Stimulated activated CD8-positive, alpha-beta memory T cell treated with anti-CD3 and anti-CD28 coated beads, Interleukin-7, amount 100 ng/mL, for 1 hour (primary cell): ENCODE results near the gene APOBEC3H.
A peak's percentile ranks its signal among the peaks of the same experiment; 100 is the strongest.

ENCODE experiments used
- DNase-seq, 2 donors: peaks; one replicate each; pipeline ENCODE4 v3.0.0-alpha.2; 2020; ENCODE audit warnings: low read depth in 2 of 2

Gene APOBEC3H

GRCh38 chr22:39110631-39111561 lies 13.9 kb downstream of the APOBEC3H start:
- no peak for DNase-seq

GRCh38 chr22:39114112-39114511 lies 17.1 kb downstream of the APOBEC3H start:
- DNase-seq = no peak

GRCh38 chr22:39115570-39115969 lies 18.5 kb downstream of the APOBEC3H start:
- no peak for DNase-seq

GRCh38 chr22:39115977-39116621 lies 19.1 kb downstream of the APOBEC3H start:
- no peak for DNase-seq

DNA sequence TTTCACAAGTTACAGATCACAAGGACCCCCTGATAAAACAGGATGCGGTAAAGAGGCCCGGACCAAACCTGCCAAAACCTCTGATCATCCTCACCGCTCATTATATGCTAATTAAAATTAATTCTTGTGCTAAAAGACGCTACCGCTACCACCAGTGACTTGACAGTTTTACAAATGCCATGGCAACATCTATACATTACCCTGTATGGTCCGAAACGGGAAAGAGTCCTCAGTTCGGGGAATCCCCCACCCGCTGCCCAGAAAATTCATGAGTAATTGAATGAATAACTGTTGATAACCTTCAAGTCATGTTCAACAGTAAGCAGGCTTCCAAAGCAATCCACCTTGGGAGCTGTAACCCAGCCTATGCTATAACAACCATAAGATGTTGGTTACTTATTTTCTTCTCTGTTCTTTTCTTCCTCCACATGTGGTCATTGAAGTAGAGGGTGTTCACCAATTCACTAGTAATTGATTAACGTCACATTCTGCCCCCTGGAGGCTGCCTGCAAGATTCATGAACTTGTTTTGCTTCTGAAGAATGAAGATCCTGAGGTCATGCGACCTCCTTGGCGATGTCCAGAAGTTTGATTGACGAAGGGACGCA lies 20.6 kb downstream of the APOBEC3H start:
- peak; percentile 37 to 50 for DNase-seq

DNA sequence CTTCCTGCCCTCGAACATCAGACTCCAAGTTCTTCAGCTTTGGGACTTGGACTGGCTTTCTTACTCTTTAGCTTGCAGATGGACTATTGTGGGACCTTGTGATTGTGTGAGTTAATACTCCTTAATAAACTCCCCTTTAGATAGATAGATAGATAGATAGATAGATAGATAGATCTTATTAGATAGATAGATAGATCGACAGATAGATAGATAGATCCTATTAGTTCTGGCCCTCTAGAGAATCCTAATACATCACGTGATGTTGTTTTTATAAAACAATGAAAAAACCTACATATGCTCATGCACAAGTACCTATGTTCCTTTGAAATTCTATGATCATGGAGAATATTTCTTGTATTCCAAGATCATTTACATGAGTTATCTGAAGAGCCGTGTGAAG lies 23.9 kb downstream of the APOBEC3H start:
- DNase-seq = no peak

- no peak for DNase-seq
Measured at GRCh38 chr22:39122772-39123470, 25.9 kb downstream of the APOBEC3H start.

- DNase-seq = no peak
Measured at GRCh38 chr22:39123751-39124581, 26.9 kb downstream of the APOBEC3H start.

DNA sequence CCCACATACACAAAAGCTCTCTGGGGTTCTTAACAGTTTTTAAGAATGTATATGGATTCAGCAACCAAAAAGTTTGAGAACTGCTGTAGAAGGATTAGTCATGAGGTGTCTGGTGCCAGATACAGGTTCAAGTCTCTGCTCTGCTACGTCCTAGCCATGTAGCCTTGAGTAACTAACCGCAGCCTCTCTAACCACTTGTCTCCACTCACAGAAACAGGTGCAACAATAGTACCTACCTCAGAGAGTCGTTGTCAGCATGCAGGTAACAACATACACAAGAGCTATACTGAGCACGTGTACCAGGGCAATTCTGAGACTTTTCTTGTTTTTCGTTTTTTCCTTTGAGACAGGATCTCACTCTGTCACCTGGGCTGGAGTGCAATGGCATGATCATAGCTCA lies 28.6 kb downstream of the APOBEC3H start:
- DNase-seq = no peak

DNA sequence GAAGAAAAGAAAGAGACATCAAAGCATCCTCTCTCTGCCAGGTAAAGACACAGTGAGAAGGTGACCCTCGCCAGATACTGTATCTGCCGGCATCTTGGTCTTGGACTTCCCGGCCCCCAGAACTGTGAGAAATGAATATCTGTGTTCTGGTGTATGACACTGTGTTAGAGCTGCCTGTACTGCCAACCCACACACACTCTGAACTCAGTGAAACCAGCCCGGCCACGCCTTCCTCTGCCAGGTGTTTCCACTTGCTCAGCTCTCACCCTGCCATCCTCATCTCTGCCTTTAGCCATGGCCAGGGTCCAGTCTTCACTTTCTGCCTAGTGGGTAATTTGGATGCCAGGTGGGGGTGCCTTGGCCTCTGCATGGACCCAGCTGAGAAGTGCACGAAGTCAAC lies 31.5 kb downstream of the APOBEC3H start:
- no peak for DNase-seq

DNA sequence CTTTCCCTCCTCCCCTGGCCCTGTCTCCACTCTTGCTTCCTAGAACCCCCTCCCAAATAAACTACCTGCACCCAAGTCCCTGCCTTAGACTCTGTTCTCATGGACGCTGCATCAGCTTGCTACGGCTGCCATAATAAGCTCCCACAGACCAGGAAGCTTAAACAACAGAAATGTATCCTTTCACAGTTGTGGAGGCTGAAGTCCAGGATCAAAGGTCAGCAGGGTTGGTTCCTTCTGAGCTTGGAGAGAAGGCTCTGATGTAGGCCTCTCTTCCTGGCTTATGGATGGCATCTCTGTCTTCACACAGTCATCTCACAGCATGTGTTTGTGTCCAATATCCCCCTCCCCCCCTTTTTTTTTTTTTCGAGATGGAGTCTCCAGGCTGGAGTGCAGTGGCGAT lies 32.0 kb downstream of the APOBEC3H start:
- no peak for DNase-seq

GRCh38 chr22:39129746-39130145 lies 32.7 kb downstream of the APOBEC3H start:
- no peak for DNase-seq

- DNase-seq = no peak
Measured at GRCh38 chr22:39130152-39130704, 33.2 kb downstream of the APOBEC3H start.

DNA sequence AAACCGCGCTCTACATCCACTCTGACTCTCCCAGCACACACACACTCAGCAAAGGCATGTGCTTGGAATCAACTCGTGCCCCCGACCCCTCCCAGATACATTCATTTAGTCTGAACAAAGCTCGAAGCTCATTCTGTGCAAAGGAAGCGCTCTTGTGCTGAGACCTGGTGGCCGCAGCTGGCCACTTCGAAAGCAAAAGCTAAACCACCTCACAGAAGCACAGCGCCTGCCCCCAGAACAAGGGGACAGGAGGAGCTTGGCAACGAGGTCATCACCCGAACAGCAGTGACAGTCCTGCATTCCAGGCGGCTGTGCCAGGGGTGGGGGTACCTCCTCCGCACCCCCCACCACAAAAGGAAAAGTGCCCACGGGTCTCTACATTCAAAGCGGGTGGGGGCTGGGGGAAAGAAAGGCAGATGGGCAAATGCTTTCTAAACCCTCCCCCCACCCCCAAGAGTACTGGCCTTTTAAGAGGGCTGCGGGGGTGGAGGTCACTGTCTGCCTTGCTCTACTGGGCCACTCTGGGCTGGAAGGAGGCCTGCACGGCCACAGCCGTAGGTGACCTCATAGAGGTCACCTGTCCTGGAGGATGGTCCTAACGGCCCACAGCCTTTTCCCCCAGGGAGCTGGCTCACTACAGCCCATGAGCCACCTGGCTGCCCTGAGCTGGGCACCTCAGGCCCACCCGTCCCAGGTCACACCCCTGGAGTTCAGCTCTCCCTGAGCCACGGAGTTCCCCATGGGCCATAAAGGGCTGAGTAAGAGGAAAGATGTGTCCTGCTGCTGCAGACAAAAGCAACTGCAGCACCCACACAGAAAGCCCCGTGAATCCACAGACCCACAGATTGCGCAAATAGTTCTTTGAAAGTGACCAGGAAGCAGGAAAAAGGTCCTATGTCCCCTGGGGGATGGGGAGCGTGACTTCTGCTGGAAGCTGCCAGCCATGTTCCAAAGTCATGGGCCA lies 34.1 kb downstream of the APOBEC3H start:
- DNase-seq = no peak

DNA sequence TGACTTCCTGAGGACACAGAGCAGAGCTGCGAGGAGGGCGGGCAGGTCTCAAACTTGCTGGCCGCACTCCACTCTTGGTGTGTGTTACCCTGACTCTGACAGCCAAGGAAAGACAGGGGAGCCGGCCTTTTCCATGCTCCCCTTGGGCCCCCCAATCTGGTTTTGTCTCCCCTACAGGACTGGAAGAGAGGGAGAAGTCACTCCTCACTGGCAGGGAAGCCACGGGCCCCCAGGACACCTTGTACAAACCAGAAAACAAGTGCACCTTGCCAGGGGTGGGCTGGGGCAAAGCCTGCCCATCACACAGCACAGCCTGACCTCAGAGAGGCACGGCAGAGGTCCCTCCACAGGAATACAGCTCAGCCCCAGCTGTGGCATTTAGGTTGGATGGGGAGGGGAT lies 35.2 kb downstream of the APOBEC3H start:
- DNase-seq = no peak

DNA sequence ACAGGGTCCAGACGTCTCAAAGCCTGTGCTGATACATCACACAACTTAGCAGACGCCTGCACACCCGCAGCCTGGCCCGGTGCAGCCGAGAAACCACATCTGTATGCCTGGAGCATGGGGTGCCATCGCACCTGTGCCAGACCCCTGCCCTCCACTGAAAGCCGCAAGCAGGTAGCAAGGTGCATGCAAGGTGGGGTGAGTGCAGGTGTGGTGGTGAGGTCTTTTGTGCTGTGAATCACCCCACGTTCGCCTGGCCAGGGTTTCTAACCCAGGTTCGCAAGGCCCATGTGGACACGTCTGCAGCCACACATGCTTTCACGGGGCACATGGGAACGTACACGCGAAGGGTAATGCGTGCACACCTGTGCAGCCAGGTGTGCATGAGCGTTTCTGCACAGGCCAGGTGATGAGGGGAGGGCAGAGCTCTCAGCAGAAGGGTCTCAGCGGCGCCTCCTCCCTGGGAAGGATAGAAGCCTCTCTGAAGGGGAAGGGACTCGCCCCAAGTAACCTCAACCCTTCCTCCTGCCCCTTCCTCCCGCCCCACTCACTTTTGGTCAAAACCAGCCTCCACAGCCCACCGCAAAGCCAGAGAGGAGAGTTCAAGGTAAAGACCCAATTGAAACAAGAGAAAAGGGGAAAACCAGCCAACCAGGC lies 36.0 kb downstream of the APOBEC3H start:
- no peak for DNase-seq

DNA sequence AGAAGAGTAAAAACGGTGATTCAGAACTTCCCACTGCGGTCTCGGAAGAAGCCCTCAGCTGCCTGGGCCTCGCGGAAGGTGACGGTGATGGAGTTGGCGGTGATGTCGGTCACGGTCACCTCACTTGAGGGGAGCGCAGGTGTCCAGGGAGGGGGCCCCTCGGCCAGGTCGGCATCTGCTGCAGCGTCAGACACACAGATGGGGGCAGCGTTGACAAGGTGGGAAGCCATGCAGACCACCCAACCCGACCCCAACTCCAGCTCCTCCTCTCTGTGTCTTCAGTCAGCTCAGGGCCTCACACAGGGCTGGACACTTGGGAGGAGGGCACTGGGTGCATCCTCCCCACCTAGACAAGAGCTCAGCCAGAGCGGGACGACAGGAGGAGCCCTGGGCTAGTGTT lies 36.8 kb downstream of the APOBEC3H start:
- no peak for DNase-seq

GRCh38 chr22:39134366-39135091 lies 37.5 kb downstream of the APOBEC3H start:
- DNase-seq = no peak
